ENCODE measurements around the gene MED20.

MED20 gene, protein sequence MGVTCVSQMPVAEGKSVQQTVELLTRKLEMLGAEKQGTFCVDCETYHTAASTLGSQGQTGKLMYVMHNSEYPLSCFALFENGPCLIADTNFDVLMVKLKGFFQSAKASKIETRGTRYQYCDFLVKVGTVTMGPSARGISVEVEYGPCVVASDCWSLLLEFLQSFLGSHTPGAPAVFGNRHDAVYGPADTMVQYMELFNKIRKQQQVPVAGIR

DNA sequence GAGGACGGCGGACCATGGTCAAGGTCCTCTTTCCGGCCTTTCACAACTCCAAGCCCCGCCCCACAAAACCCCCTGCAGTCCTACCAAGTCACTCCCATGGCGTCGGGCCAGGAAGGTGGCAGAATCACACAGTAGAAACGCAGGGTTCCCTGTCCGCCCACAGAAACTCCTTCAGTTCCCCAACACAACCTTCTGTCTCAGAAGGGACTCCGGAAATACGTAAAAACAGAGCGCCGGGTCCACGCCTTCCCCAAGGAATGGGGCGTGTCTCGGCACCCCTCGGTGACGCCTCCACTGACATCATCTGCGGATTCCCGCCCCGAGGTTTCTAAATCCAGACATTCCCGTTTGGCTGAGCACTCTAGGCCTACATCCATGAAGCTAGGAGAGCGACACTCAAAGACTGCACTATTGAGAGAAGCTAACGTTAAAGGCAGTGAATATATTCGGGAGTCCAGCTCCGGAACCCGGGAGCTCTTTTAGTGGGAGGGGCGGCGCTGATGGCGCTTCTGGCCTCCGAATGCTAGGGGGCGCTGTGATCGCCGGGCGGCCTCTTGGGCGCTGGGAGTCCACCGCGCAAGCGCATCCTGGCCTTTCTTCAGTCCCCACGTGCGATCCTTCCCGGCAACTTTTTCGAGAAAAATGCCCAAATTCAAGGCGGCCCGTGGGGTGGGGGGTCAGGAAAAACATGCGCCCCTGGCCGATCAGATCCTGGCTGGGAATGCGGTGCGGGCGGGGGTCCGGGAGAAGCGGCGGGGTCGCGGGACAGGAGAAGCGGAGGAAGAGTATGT lies at the start of gene MED20, which contains the start of gene BYSL:
TSS of gene MED20 (minus strand) at position 219 of the 791 bp plus-strand sequence. CDS start at position 98, 121 bp downstream.
TSS of gene BYSL (plus strand) at position 579 of the 791 bp plus-strand sequence. CDS start at position 643, 64 bp downstream.
- no peaks in the 10 kb centered on the region for H3K9me3 ChIP-seq
- H3K27ac ChIP-seq = peak within 1 kb of the TSS; percentile 97
- peaks cover 55% of the 10 kb centered on the region for H4K20me1 ChIP-seq
- no peaks in the 10 kb centered on the region for H3K27me3 ChIP-seq
- peak within 1 kb of the TSS; percentile 98 for H3K9ac ChIP-seq
- peaks cover 55% of the 10 kb centered on the region for H3K36me3 ChIP-seq
- peaks cover 50% of the 10 kb centered on the region for H3K4me1 ChIP-seq
- H3K4me2 ChIP-seq = peak within 1 kb of the TSS; percentile 98
- peak within 1 kb of the TSS; percentile 95 for H3K4me3 ChIP-seq
- TF ChIP-seq Cebpa-rat (IDR thresholded peaks at IDR 0.05) = no peak

- Histone ChIP-seq H3K9me3 (no peaks in the 10 kb centered on the region), H3K27me3 (no peaks in the 10 kb centered on the region), H3K36me3 (peaks cover 8% of the 10 kb centered on the region; the same call in 1 of the 2 replicates), H3K9ac (peak overlapping the region; percentile 56; the same call in 1 of the 2 replicates), H3K27ac (peak overlapping the region; percentile 97), H3K4me3 (no peak overlapping the region), H4K20me1 (no peaks in the 10 kb centered on the region), H3K4me2 (peak overlapping the region; percentile 83), H3K4me1 (peaks cover 97% of the 10 kb centered on the region)
- TF ChIP-seq Cebpa-rat (IDR thresholded peaks at IDR 0.05) = no peak
Measured at GRCh38 chr6:41970436-41970846, 49.5 kb upstream of the MED20 start.

GRCh38 chr6:41967312-41968287 lies 46.7 kb upstream of the MED20 start:
- Histone ChIP-seq H3K9ac (peak overlapping the region; percentile 67), H3K4me2 (peak overlapping the region; percentile 55), H3K9me3 (no peaks in the 10 kb centered on the region), H3K4me1 (peaks cover 92% of the 10 kb centered on the region), H3K27ac (peak overlapping the region; percentile 97), H3K36me3 (peaks cover 16% of the 10 kb centered on the region), H3K27me3 (no peaks in the 10 kb centered on the region), H3K4me3 (no peak overlapping the region), H4K20me1 (no peaks in the 10 kb centered on the region)
- no peak for TF ChIP-seq Cebpa-rat (IDR thresholded peaks at IDR 0.05)

GRCh38 chr6:41966961-41967311 lies 46.0 kb upstream of the MED20 start:
- H3K4me3 ChIP-seq = no peak overlapping the region
- no peak overlapping the region for H3K9ac ChIP-seq
- H3K4me2 ChIP-seq = peak overlapping the region; percentile 55
- no peaks in the 10 kb centered on the region for H4K20me1 ChIP-seq
- no peaks in the 10 kb centered on the region for H3K9me3 ChIP-seq
- H3K27me3 ChIP-seq = no peaks in the 10 kb centered on the region
- TF ChIP-seq Cebpa-rat (IDR thresholded peaks at IDR 0.05) = no peak
- peaks cover 85% of the 10 kb centered on the region for H3K4me1 ChIP-seq
- H3K36me3 ChIP-seq = peaks cover 20% of the 10 kb centered on the region
- H3K27ac ChIP-seq = peak overlapping the region; percentile 97

DNA sequence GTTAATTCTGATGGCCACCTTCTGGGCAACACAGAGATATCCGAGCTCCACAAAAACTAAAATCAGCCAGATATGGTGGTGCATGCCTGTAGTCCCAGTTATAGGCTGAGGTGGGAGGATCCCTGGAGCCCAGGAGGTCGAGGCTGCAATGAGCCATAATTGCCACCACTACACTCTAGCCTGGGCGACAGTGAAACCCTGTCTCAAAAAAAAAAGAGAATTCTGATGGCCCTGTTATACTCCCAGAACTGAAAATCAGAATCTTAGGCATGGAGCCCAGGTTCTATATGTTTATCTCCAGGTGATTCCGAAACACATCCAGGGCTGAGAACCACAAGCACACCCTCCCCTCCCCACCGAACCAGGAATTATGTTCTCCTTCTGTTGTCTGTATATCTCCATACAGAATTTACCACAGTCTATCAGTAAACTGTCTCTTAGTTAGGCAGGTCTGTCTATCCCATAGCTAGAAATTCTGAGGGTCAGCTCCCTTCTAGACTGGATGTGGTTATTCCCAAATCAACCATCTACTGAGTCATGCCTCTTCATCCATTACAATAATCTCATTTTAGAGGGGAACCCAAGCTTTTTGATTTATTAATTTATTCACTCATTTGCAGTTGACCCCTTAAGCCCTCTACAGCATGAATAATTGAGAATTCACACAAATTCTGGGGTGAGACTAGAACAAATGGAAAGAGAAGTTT lies 45.4 kb upstream of the MED20 start:
- H4K20me1 ChIP-seq = no peaks in the 10 kb centered on the region
- no peaks in the 10 kb centered on the region for H3K9me3 ChIP-seq
- H3K9ac ChIP-seq = no peak overlapping the region
- TF ChIP-seq Cebpa-rat (IDR thresholded peaks at IDR 0.05) = no peak
- no peak overlapping the region for H3K4me3 ChIP-seq
- peak overlapping the region; percentile 97 for H3K27ac ChIP-seq
- peak overlapping the region; percentile 55; the same call in 1 of the 2 replicates for H3K4me2 ChIP-seq
- peaks cover 85% of the 10 kb centered on the region for H3K4me1 ChIP-seq
- no peaks in the 10 kb centered on the region for H3K27me3 ChIP-seq
- H3K36me3 ChIP-seq = peaks cover 20% of the 10 kb centered on the region

DNA sequence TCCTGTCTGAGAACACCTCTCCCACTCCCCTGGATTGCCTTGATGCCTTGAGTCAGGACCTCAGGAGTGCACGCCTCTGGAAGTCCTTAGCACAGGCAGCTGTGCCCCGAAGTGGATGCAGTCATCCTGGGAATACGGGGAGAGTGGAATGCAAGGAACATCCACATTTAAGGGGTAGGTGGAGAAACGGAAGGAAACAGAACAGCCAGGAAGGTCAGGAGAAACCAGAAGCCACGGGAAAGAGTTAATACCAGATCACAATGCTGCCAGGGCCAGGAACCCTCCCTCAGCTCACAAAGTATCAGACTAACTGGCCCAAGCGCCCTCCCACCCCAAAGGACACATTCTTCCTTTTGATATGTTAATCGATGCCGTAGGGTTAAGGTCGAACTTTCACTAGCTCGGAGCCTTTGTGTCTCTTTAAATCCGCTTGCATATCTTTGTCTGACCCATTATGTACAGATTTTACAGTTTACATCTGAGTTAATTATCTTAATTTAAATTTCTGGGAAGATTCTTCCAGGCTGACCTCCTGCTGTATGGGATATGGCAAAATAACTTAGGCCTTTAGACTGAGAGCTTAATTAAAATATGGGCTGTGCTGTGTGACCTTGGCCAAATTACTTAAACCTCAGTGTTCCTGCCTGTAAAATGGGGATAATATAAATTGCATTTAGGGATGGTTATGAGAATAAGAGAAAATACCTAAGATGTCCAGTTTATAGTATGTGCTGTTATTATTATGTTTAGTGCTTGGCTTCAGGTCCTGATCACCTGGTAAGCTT lies 44.7 kb upstream of the MED20 start:
- Histone ChIP-seq H4K20me1 (no peaks in the 10 kb centered on the region), H3K9ac (no peak overlapping the region; the same call in 1 of the 2 replicates), H3K36me3 (peaks cover 25% of the 10 kb centered on the region), H3K27ac (peak overlapping the region; percentile 56), H3K27me3 (no peaks in the 10 kb centered on the region), H3K4me1 (peaks cover 84% of the 10 kb centered on the region), H3K4me2 (peak overlapping the region; percentile 11), H3K9me3 (no peaks in the 10 kb centered on the region), H3K4me3 (no peak overlapping the region)
- TF ChIP-seq Cebpa-rat (IDR thresholded peaks at IDR 0.05) = no peak

DNA sequence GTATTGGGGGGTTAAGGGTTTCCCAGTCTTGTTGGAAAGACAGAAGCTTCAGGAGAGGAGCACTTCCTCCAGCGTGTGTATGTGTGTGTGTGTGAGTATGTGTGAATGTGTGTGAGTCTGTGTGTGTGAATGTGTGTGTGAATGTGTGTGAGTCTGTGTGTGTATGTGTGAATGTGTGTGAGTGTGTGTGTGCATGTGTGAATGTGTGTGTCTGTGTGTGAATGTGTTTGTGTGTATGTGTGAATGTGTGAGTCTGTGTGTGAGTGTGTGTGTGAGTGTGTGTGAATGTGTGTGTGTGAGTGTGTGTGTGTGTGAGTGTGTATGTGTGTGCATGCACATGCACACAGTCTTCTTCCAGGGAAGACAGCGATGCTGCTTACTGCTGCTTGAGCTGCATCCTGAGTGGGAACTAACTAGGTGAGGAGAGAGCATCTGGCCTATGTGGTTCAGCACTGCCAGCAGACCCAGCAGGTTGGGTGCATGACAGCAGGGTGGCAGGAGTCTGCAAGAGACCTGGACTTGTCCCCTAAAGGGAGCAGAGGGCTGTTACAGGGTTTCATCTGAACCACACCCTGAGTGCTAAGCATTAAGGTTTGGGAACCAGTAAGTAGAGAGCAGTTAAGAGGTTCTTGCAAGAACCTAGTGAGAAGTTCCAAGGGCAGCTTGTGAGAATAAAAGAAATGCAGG lies 43.4 kb upstream of the MED20 start:
- Histone ChIP-seq H3K27ac (peak overlapping the region; percentile 56), H3K4me1 (peaks cover 78% of the 10 kb centered on the region), H3K9ac (no peak overlapping the region), H3K4me3 (no peak overlapping the region), H3K4me2 (peak overlapping the region; percentile 11; the same call in 1 of the 2 replicates), H4K20me1 (no peaks in the 10 kb centered on the region), H3K36me3 (peaks cover 28% of the 10 kb centered on the region), H3K9me3 (no peaks in the 10 kb centered on the region), H3K27me3 (no peaks in the 10 kb centered on the region)
- no peak for TF ChIP-seq Cebpa-rat (IDR thresholded peaks at IDR 0.05)

DNA sequence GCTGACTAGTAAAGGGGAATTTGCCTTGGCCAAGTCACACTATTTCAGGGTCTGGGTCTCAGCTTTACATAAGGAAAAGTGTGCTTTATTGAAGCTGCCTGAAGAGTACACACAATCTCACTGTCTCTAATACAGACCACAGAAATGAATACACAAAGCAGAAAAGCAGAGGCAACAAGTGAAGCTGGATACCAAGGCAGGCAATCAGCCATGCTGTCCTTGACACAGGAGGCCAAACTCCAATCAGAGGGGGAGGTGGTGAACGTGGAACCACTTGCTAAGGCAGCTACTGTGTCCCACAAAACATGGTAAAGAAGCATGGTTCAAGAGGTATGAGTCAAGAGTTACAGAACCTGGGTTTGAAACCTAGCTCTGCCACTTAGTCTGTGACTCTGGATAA lies 42.4 kb upstream of the MED20 start:
- no peak overlapping the region for H3K9ac ChIP-seq
- no peaks in the 10 kb centered on the region for H3K9me3 ChIP-seq
- H3K4me1 ChIP-seq = peaks cover 68% of the 10 kb centered on the region
- H3K27me3 ChIP-seq = no peaks in the 10 kb centered on the region
- no peak overlapping the region for H3K4me3 ChIP-seq
- H4K20me1 ChIP-seq = no peaks in the 10 kb centered on the region
- peaks cover 36% of the 10 kb centered on the region for H3K36me3 ChIP-seq
- no peak for TF ChIP-seq Cebpa-rat (IDR thresholded peaks at IDR 0.05)
- H3K4me2 ChIP-seq = no peak overlapping the region
- peak overlapping the region; percentile 40; the same call in 1 of the 2 replicates for H3K27ac ChIP-seq
